Natural killer cell (primary cell): Measurements from ENCODE around the gene TENM3. TPM values are rescaled to one million over a fixed set of nuclear protein-coding genes. Genes with fewer than 3 reads are reported as not detected.

Experiments
- ATAC-seq, 3 donors: fragments of 150-1000 bp in 2 of 3; fragments of 200-7000 bp in 1 of 3; cut with Tn5 transposase; 1 replicate in 1 of 3; 2 replicates in 2 of 3; pipeline ENCODE4 v1.10.0; 2021; ENCODE audit warnings: mild to moderate bottlenecking in 2 of 3, moderate library complexity in 2 of 3
- DNase-seq, 2 donors: peaks; one replicate each; pipeline versions ENCODE4 v3.0.0 to v3.0.0-alpha.2; 2013 to 2021; ENCODE audit warnings: mixed read lengths in 1 of 2
- H3K27ac ChIP-seq: one replicate; pipeline ENCODE4 v1.5.1; 2013; ENCODE audit warnings: mild to moderate bottlenecking, low read length
- H3K27me3 ChIP-seq: one replicate; pipeline ENCODE4 v1.6.1; 2013; ENCODE audit warnings: low read length; ENCODE audit not compliant: control insufficient read depth, insufficient read depth
- H3K36me3 ChIP-seq: one replicate; pipeline ENCODE4 v1.6.1; 2013; ENCODE audit warnings: low read length; ENCODE audit not compliant: control insufficient read depth, insufficient read depth
- H3K4me1 ChIP-seq: one replicate; pipeline ENCODE4 v1.6.1; 2013; ENCODE audit warnings: low read length; ENCODE audit not compliant: control insufficient read depth, insufficient read depth
- H3K4me3 ChIP-seq: one replicate; pipeline ENCODE4 v1.5.1; 2013; ENCODE audit warnings: low read length
- H3K9me3 ChIP-seq: one replicate; pipeline ENCODE4 v1.6.1; 2013; ENCODE audit warnings: low read length; ENCODE audit not compliant: control insufficient read depth, insufficient read depth
- H3K27ac Mint-ChIP-seq, 2 donors: one replicate each; pipeline ENCODE4 v1.8.0; 2022; ENCODE audit warnings: mild to moderate bottlenecking in 2 of 2, mixed read lengths in 2 of 2, moderate library complexity in 1 of 2
- H3K27me3 Mint-ChIP-seq, 2 donors: one replicate each; pipeline ENCODE4 v1.8.0; 2022; ENCODE audit warnings: low read depth in 2 of 2, mixed read lengths in 2 of 2
- H3K36me3 Mint-ChIP-seq: one replicate; pipeline ENCODE4 v1.8.0; 2022; ENCODE audit warnings: mixed read lengths
- H3K4me1 Mint-ChIP-seq, 2 donors: one replicate each; pipeline ENCODE4 v1.8.0; 2022; ENCODE audit warnings: mixed read lengths in 2 of 2
- H3K4me3 Mint-ChIP-seq: one replicate; pipeline ENCODE4 v1.8.0; 2022; ENCODE audit warnings: mild to moderate bottlenecking, moderate library complexity, mixed read lengths
- H3K9me3 Mint-ChIP-seq, 2 donors: one replicate each; pipeline ENCODE4 v1.8.0; 2022; ENCODE audit warnings: mixed read lengths in 2 of 2
- WGBS: methylation state at CpG from one replicate; pipeline ENCODE4 v1.1.7; 2013; ENCODE audit warnings: missing lambda C conversion rate; ENCODE audit not compliant: insufficient coverage; 5-methylcytosine and 5-hydroxymethylcytosine counted together
- intact Hi-C: fragments of 100-400 bp; cut with micrococcal nuclease; formaldehyde crosslinking; loops from one replicate; pipeline ENCODE4 v1.14.2; 2022
- total RNA-seq, 4 donors: library from RNA; stranded (reverse); fragments of 120-200 nt in 1 of 4; gene quantifications; one replicate each; pipeline versions ENCODE4 v1.2.3 to v1.2.4, GENCODE V29; 2013 to 2022
- TF ChIP-seq, protein P1 (sequence below): fragments of 200-600 bp; IDR thresholded peaks from one replicate; pipeline ENCODE4 v1.8.0; 2022; ENCODE audit warnings: antibody characterized with exemption

The TENM3 gene
- total RNA-seq, 3 donors from 2014 or later (not counting 1 experiment from before 2014, with no cell fraction given): not detected

DNA sequence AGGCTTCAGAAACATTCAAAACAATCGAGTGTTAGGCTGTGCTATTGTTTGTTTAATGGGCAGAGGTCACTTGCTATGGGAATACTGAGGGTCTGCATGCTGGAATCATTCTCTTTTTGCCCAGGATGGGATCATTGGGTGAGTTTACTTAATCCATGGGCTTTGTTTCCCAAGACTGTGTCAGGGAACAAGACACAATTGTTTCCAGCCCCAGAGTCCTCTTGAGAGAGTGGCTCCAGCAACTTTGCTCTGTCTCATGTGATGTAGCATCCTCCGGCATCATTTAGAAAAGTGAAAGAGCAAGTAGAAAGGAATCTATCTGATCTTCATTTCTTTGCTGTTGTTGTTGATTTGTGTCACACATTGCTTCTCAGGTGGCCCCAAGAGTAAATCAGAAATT, 1.8 kb downstream of the TENM3 start:
- Mint-ChIP-seq H3K4me3 (no peak overlapping the region), H3K4me1 (no peaks in the 10 kb centered on the region), H3K36me3 (no peaks in the 10 kb centered on the region), H3K27ac (no peak overlapping the region), H3K27me3 (no peaks in the 10 kb centered on the region), H3K9me3 (peaks cover 6 to 19% of the 10 kb centered on the region in 2 donors)
- H3K9me3 ChIP-seq: no peaks in the 10 kb centered on the region
- intact Hi-C loops: no loop called here
- no peaks in the 10 kb centered on the region for H3K27me3 ChIP-seq
- 47% methylated on average over 2 of the region's 2 CpGs for WGBS
- H3K4me3 ChIP-seq: no peak overlapping the region
- H3K4me1 ChIP-seq: no peaks in the 10 kb centered on the region
- TF ChIP-seq, protein P1, sequence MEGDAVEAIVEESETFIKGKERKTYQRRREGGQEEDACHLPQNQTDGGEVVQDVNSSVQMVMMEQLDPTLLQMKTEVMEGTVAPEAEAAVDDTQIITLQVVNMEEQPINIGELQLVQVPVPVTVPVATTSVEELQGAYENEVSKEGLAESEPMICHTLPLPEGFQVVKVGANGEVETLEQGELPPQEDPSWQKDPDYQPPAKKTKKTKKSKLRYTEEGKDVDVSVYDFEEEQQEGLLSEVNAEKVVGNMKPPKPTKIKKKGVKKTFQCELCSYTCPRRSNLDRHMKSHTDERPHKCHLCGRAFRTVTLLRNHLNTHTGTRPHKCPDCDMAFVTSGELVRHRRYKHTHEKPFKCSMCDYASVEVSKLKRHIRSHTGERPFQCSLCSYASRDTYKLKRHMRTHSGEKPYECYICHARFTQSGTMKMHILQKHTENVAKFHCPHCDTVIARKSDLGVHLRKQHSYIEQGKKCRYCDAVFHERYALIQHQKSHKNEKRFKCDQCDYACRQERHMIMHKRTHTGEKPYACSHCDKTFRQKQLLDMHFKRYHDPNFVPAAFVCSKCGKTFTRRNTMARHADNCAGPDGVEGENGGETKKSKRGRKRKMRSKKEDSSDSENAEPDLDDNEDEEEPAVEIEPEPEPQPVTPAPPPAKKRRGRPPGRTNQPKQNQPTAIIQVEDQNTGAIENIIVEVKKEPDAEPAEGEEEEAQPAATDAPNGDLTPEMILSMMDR: no peak
- ATAC-seq: no peak
- no peaks in the 10 kb centered on the region for H3K36me3 ChIP-seq
- H3K27ac ChIP-seq: no peak overlapping the region
- no peak for DNase-seq

DNA sequence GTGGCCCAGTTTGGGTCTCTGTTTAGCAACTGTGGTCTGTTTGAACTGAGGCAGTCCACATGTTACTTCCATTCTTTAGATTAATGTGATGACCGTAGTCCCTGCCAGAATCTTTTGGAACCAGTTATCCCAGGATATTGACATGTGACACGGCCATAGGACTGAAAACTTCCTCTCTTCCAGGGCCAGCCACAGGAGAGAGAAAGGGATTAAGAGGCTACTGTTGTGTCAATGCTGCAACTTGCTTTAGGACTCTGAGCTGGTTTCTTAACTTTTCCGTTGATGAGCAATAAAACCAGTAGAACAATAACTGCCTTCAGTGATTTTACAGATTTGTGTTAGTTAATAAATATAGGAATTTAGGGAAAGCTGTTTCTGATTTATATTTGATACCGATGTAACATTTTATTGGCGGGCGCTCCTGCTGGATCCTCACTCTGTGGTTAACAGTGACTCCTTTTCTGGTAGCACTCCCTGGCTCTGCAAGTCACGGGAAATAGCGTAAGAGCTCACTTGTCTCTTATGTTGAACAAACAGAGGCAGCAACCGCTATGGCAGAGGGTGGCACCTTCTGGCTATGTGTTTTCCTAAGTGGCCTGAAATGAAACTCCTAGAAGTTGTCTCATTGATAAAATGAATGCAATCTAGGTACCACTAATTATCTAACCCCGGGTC, 2.5 kb downstream of the TENM3 start:
- no peak overlapping the region for H3K27ac ChIP-seq
- ATAC-seq (no peak), DNase-seq (no peak)
- no peaks in the 10 kb centered on the region for H3K4me1 ChIP-seq
- H3K27ac Mint-ChIP-seq: no peak overlapping the region
- H3K36me3 ChIP-seq: no peaks in the 10 kb centered on the region
- H3K9me3 ChIP-seq: no peaks in the 10 kb centered on the region
- intact Hi-C loops: no loop called here
- no peaks in the 10 kb centered on the region for H3K4me1 Mint-ChIP-seq
- H3K27me3 ChIP-seq: no peaks in the 10 kb centered on the region
- no peaks in the 10 kb centered on the region for H3K36me3 Mint-ChIP-seq
- peaks cover 6 to 19% of the 10 kb centered on the region in 2 donors for H3K9me3 Mint-ChIP-seq
- no peak overlapping the region for H3K4me3 Mint-ChIP-seq
- no peak overlapping the region for H3K4me3 ChIP-seq
- H3K27me3 Mint-ChIP-seq: no peaks in the 10 kb centered on the region
- TF ChIP-seq, protein P1: no peak
- WGBS: 87% methylated on average over 9 of the region's 10 CpGs

DNA sequence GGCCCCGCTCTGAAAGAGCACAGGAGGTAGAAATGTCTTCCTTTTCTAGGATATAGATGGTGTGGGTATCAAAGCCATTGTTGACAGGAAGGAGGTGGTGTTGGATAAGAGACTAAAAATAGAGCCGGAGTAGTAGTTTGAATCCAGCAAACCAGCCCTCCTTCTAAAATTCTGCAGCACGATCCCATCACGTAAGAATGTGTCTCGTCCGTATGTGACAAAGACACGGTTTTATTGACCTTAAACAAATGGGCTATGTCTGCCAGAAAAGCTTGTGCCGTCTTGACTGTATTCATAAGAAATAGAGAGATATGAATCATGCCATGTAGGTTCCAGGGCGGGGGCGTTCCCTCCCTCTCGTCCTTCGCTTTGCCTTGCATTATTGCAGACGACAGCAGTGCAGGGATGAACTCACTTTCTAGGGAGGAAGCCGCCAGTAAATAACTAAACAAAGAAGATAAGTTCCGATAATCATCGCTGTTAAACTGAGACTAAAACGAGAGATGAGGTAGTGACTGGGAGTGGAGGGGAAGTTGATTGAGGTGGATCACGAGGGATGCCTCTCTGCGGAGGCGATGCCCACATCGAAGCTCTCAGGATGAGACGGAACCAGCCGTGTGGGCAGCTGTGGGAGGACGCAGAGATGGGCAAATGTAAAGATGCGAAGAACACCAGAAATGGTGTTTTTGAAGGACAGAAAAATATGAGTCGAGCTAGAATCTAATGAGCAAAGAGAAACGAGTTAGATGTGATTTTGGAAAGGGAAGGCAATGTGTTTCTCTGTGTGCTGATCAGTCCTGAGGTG, 3.4 kb downstream of the TENM3 start:
- Mint-ChIP-seq H3K9me3 (peaks cover 6 to 19% of the 10 kb centered on the region in 2 donors), H3K27ac (no peak overlapping the region), H3K27me3 (no peaks in the 10 kb centered on the region), H3K36me3 (no peaks in the 10 kb centered on the region), H3K4me1 (no peaks in the 10 kb centered on the region), H3K4me3 (no peak overlapping the region)
- H3K9me3 ChIP-seq: no peaks in the 10 kb centered on the region
- ATAC-seq (no peak), DNase-seq (no peak)
- H3K4me1 ChIP-seq: no peaks in the 10 kb centered on the region
- no peak overlapping the region for H3K4me3 ChIP-seq
- no peaks in the 10 kb centered on the region for H3K36me3 ChIP-seq
- H3K27ac ChIP-seq: no peak overlapping the region
- TF ChIP-seq, protein P1: no peak
- H3K27me3 ChIP-seq: no peaks in the 10 kb centered on the region
- intact Hi-C loops: no loop called here
- WGBS: 71% methylated on average over 27 of the region's 27 CpGs
